ENCODE measurements around the gene KBTBD8.

KBTBD8 gene

DNA sequence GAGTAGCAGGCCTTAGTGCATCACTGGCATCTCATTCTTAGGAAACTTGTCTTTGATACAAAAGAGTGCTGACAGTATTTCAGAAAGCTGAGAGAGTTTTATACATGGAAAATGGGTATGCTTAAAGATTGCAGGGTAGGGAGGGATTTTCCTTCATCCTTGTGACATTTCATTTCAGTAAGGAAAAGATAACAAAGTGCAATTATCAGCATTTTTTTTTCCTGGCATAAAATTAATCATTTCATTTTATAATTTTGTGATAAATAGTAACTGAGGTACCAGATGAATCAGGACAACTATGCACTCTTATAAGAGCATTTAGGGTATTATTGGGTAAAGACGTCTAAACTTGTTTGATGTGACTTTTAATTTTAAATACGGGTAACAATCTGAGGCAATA lies 10.3 kb downstream of the KBTBD8 start:
- TF ChIP-seq CTCF (IDR thresholded peaks at IDR 0.05; ENCODE audit: low read depth, low read length): no peak
- no peak for DNase-seq (ENCODE audit: extremely low read depth, low read depth)

GRCh38 chr3:67009716-67010115 lies 11.6 kb downstream of the KBTBD8 start:
- TF ChIP-seq CTCF (IDR thresholded peaks at IDR 0.05; ENCODE audit: low read depth, low read length): no peak

DNA sequence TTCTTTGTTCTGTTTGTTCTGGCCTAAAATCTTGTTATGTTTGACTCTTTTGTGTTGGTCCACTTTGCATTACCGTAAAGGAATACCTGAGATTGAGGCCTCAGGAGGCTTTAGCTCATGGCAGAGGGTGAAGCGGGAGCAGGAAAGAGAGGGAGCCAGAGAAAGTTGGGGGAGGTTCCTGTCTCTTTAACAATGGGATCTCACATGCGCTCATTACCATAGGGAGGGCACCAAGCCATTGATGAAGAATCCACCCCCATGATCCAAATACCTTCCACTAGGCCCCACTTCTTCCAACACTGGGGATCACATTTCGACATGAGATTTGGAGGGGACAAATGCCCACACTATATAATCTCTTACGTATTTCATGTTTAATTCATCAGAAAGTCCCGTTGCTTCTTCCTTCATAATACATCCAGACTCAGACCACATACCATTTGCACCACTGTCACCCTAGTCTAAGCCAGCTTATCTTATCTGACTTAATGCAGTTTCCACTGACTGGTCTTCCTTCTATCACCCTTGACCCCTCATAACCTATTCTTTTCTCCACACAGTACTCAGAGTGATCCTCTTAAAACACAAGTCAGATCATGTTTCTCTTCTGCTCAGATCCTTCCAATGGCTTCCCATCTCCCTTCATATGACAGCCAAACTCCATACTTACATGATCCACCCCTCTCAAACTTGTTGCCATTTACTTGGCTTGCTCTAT lies 13.5 kb downstream of the KBTBD8 start:
- no peak for DNase-seq (ENCODE audit: extremely low read depth, low read depth)
- no peak for TF ChIP-seq CTCF (IDR thresholded peaks at IDR 0.05; ENCODE audit: low read depth, low read length)

More at GRCh38 chr3:67009716-67010115, 11.6 kb downstream of the KBTBD8 start:
- DNase-seq (ENCODE audit: extremely low read depth, low read depth): no peak

DNA sequence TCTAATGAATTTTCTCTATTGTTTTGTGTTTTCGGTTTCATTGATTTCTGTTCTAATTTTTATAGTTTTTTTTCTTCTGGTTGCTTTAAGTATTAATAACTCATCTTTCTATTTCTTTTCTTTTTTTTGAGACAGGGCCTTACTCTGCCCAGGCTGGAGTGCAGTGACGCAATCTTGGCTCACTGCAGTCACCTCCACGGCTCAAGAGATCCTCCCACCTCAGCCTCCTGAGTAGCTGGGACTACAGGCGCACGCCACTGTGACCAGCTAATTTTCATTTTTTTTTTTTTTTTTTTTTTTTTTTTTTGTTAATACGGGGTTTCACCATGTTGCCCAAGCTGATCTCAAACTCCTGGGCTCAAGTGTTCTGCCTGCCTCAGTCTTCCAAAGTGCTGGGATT lies 14.5 kb downstream of the KBTBD8 start:
- no peak for TF ChIP-seq CTCF (IDR thresholded peaks at IDR 0.05; ENCODE audit: low read depth, low read length)

GRCh38 chr3:67015702-67016484 lies 17.8 kb downstream of the KBTBD8 start:
- no peak for DNase-seq (ENCODE audit: extremely low read depth, low read depth)
- no peak for TF ChIP-seq CTCF (IDR thresholded peaks at IDR 0.05; ENCODE audit: low read depth, low read length)

More for the DNA sequence above, 14.5 kb downstream of the KBTBD8 start:
- no peak for DNase-seq (ENCODE audit: extremely low read depth, low read depth)

GRCh38 chr3:67016522-67017080 lies 18.5 kb downstream of the KBTBD8 start:
- TF ChIP-seq CTCF (IDR thresholded peaks at IDR 0.05; ENCODE audit: low read depth, low read length): no peak
- DNase-seq (ENCODE audit: extremely low read depth, low read depth): no peak

DNA sequence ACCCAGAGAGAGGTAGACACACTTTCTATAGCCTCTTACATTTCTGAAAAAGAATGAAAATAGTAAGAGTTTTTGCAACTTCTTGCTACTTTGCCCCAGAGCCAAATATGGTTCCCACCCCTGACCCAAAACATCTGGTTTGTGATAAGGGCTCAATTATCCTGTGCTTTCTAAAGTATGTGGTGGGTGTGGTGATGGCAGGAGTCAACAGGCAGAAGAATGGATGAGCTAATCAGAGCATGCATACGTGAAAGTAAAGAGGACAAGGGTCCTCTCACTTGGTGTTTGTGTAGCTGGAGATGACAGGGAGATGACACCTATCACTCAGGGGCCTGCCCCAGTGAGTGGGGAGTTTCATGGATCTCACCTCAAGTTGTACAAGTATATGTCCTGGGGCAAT lies 19.1 kb downstream of the KBTBD8 start:
- TF ChIP-seq CTCF (IDR thresholded peaks at IDR 0.05; ENCODE audit: low read depth, low read length): no peak
- DNase-seq (ENCODE audit: extremely low read depth, low read depth): no peak
